Endothelial cell of umbilical vein (primary cell): Measurements from ENCODE around the gene TPSB2. TPM values are rescaled to one million over a fixed set of nuclear protein-coding genes. Genes with fewer than 3 reads are reported as not detected.
"Not testable (repeated sequence)": the region's sequence is repeated elsewhere in the genome, so short reads cannot be mapped to it uniquely, and the experiment has no call there.

Source experiments
- BruUV-seq: library from RNA; stranded (reverse); fragments of 400-500 nt; replicated peaks from 2 replicates; lab custom pipeline; 2021; lab: Mats Ljungman, UMichigan
- CTCF ChIA-PET: fragments of 300-600, 350-600 bp; sonication (Branson Sonifier 250); formaldehyde crosslinking; loops from one replicate; lab custom pipeline; 2021; ENCODE audit warnings: antibody characterized with exemption, inconsistent platforms; lab: Charles Lee
- POLR2A ChIA-PET: fragments of 300-600, 350-600 bp; sonication (Branson Sonifier 250); formaldehyde crosslinking; loops from one replicate; lab custom pipeline; 2021; ENCODE audit warnings: antibody characterized with exemption, inconsistent platforms; lab: Charles Lee
- DNase-seq: peaks from one replicate; pipeline ENCODE4 v3.0.0-alpha.2; 2011; ENCODE audit warnings: low read depth, low spot score
- FAIRE-seq: peaks from 2 replicates; lab custom pipeline; 2011; peaks lifted over from hg19 to GRCh38; lab: Jason Lieb, UNC
- H2AFZ ChIP-seq: 2 replicates; pipeline ENCODE4 v1.6.0; 2012; ENCODE audit warnings: low read depth, low read length, control low read depth, inconsistent platforms
- H3K27ac ChIP-seq: 2 replicates; pipeline ENCODE4 v1.5.1; 2011; ENCODE audit warnings: low read depth, mild to moderate bottlenecking, control low read depth, low read length, moderate library complexity; ENCODE audit not compliant: insufficient read depth
- H3K27me3 ChIP-seq, 2 experiments: 2 replicates each; pipeline versions ENCODE4 v1.6.0 to v1.6.1; 2011; ENCODE audit warnings: low read length in 2 of 2, mixed read lengths in 1 of 2; ENCODE audit not compliant: control insufficient read depth in 2 of 2, insufficient read depth in 2 of 2
- H3K36me3 ChIP-seq, 2 experiments: 2 replicates in 1 of 2; 3 replicates in 1 of 2; pipeline ENCODE4 v1.5.1; 2011; ENCODE audit warnings: low read length in 2 of 2, mild to moderate bottlenecking in 1 of 2, moderate library complexity in 1 of 2; ENCODE audit not compliant: control insufficient read depth in 2 of 2, insufficient read depth in 2 of 2; ENCODE audit errors: extremely low read depth in 1 of 2
- H3K4me1 ChIP-seq: 3 replicates; pipeline ENCODE4 v1.5.1; 2011; ENCODE audit warnings: mild to moderate bottlenecking, low read length; ENCODE audit not compliant: control insufficient read depth, insufficient read depth; ENCODE audit errors: extremely low read depth
- H3K4me2 ChIP-seq: 2 replicates; pipeline ENCODE4 v1.6.1; 2011; ENCODE audit warnings: low read length, control low read depth, mixed read lengths; ENCODE audit not compliant: insufficient read depth
- H3K4me3 ChIP-seq, 3 experiments: fragments of 200-600 bp in 1 of 3; sonication (generic), shearing (Covaris generic) in 1 of 3; replicated peaks in 1 of 3; 2 replicates each; pipeline ENCODE4 v1.5.1; 2011 to 2016; ENCODE audit warnings: control low read depth in 3 of 3, low read length in 3 of 3, mild to moderate bottlenecking in 2 of 3, inconsistent platforms in 1 of 3, low read depth in 1 of 3, moderate library complexity in 1 of 3; ENCODE audit not compliant: insufficient read depth in 1 of 3
- H3K79me2 ChIP-seq: 2 replicates; pipeline ENCODE4 v1.6.0; 2012; ENCODE audit warnings: low read length, inconsistent platforms; ENCODE audit not compliant: control insufficient read depth, insufficient read depth
- H3K9ac ChIP-seq: replicated peaks from 2 replicates; pipeline ENCODE3; 2011; ENCODE audit warnings: low read length, control low read depth; ENCODE audit not compliant: insufficient read depth; ENCODE audit errors: extremely low read depth
- H3K9me1 ChIP-seq: replicated peaks from 3 replicates; pipeline ENCODE4 v1.6.0; 2011; ENCODE audit warnings: mild to moderate bottlenecking, low read length; ENCODE audit not compliant: control insufficient read depth, insufficient read depth; ENCODE audit errors: extremely low read depth
- H3K9me3 ChIP-seq: replicated peaks from 2 replicates; pipeline ENCODE4 v1.5.1; 2012; ENCODE audit warnings: low read length, inconsistent platforms; ENCODE audit not compliant: control insufficient read depth, insufficient read depth
- H4K20me1 ChIP-seq: replicated peaks from 2 replicates; pipeline ENCODE3; 2011; ENCODE audit warnings: mild to moderate bottlenecking, low read length; ENCODE audit not compliant: control insufficient read depth, insufficient read depth; ENCODE audit errors: extremely low read depth
- dilution Hi-C: fragments of 300-500 bp; cut with MboI; formaldehyde crosslinking; loops from one replicate; pipeline ENCODE4 v1.15.0; 2019; ENCODE audit warnings: low sequenced_read_pairs; ENCODE audit not compliant: extremely low pct_ligation_motif_present
- intact Hi-C: fragments of 100-400 bp; cut with micrococcal nuclease; formaldehyde crosslinking; loops from one replicate; pipeline ENCODE4 v1.10.0; 2022
- polyA plus RNA-seq, 4 experiments: library from polyadenylated mRNA; depleted of rRNA in 3 of 4; stranded (reverse) in 3 of 4; unstranded in 1 of 4; fragments of >200 nt; gene quantifications; 2 replicates each; pipeline versions ENCODE4 v1.2.1 to v1.2.3, GENCODE V29; 2011 to 2012; ENCODE audit warnings: missing spikeins in 1 of 4
- total RNA-seq: library from RNA; stranded (reverse); gene quantifications from 2 replicates; pipeline ENCODE4 v1.2.3, GENCODE V29; 2021

TPSB2 gene
- total and polyA plus RNA-seq, 2 donors (not counting 3 experiments of a cell fraction or from before 2014, with no cell fraction given) = not detected

GRCh38 chr16:1228227-1228626, 1.8 kb downstream of the TPSB2 start:
- POLR2A ChIA-PET, H3K4me3 ChIP-seq, H3K4me2 ChIP-seq, H3K9me3 ChIP-seq, H3K36me3 ChIP-seq, H3K9me1 ChIP-seq, H3K27me3 ChIP-seq, H3K27ac ChIP-seq, H3K9ac ChIP-seq, H4K20me1 ChIP-seq, DNase-seq, intact Hi-C loops, dilution Hi-C loops, CTCF ChIA-PET, H3K4me1 ChIP-seq, BruUV-seq, FAIRE-seq, H2AFZ ChIP-seq, H3K79me2 ChIP-seq: not testable (repeated sequence)

DNA sequence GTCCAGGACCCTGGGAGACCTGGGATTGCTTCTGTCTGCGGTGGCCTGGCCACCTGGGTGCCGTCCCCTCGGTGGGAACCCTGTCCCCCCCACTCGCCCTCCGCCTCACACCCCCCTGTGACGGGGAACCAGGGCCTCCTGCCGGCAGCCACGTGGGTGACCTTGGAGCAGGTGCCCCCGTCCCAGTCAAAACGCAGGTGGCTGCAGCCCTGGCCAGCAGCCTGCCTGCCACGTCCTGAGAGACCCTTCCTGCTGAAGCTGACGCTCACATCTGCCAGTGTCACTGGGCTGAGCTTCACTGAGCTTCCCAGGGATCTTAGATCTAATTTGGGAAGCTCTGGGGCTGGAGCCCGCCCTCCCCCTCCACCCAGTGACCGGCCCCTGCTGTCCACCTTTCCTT, 3.3 kb downstream of the TPSB2 start:
- H3K27me3 ChIP-seq, H2AFZ ChIP-seq, H3K79me2 ChIP-seq, H3K9ac ChIP-seq, H3K4me2 ChIP-seq, POLR2A ChIA-PET, H3K9me3 ChIP-seq, dilution Hi-C loops, CTCF ChIA-PET, H4K20me1 ChIP-seq, FAIRE-seq, BruUV-seq, H3K4me3 ChIP-seq, H3K27ac ChIP-seq, H3K36me3 ChIP-seq, H3K9me1 ChIP-seq, H3K4me1 ChIP-seq, intact Hi-C loops, DNase-seq: not testable (repeated sequence)

GRCh38 chr16:1225728-1226311, 4.2 kb downstream of the TPSB2 start:
- H2AFZ ChIP-seq, intact Hi-C loops, BruUV-seq, dilution Hi-C loops, H3K9ac ChIP-seq, POLR2A ChIA-PET, H3K79me2 ChIP-seq, H3K27ac ChIP-seq, H3K9me3 ChIP-seq, H3K4me2 ChIP-seq, H3K4me3 ChIP-seq, H3K27me3 ChIP-seq, H3K4me1 ChIP-seq, H3K9me1 ChIP-seq, DNase-seq, H4K20me1 ChIP-seq, H3K36me3 ChIP-seq, FAIRE-seq: not testable (repeated sequence)
- CTCF ChIA-PET = interaction anchor here (0.6 kb wide), 1 partner anchor 446 kb away, joined by 3 read pairs; no protein-coding TSS in a partner anchor
